Measurements from ENCODE around the gene CUX1.

CUX1 gene

GRCh38 chr7:102230593-102230992, 413.2 kb downstream of the CUX1 start:
- no peak for DNase-seq

- DNase-seq, result no peak
These were observed 415.3 kb downstream of the CUX1 start for GRCh38 chr7:102232611-102233286.

- no peak for DNase-seq
These were observed 416.7 kb downstream of the CUX1 start for GRCh38 chr7:102234131-102234530.

GRCh38 chr7:102234801-102235550, 417.6 kb downstream of the CUX1 start:
- DNase-seq, result no peak

- DNase-seq, result no peak
These were observed 418.7 kb downstream of the CUX1 start for GRCh38 chr7:102236102-102236501.

- DNase-seq, result peak; percentile 20
These were observed 419.3 kb downstream of the CUX1 start for GRCh38 chr7:102236592-102237287.

- DNase-seq, result no peak
These were observed 421.9 kb downstream of the CUX1 start for GRCh38 chr7:102239206-102239820.

- no peak for DNase-seq
These were observed 424.0 kb downstream of the CUX1 start for GRCh38 chr7:102241431-102241830.

GRCh38 chr7:102244601-102245000, 427.2 kb downstream of the CUX1 start:
- DNase-seq, result no peak

GRCh38 chr7:102248081-102248455, 430.6 kb downstream of the CUX1 start:
- DNase-seq, result no peak

GRCh38 chr7:102248456-102249395, 431.3 kb downstream of the CUX1 start:
- no peak for DNase-seq

- no peak for DNase-seq
These were observed 434.3 kb downstream of the CUX1 start for GRCh38 chr7:102251531-102252365.

- no peak for DNase-seq
These were observed 435.0 kb downstream of the CUX1 start for GRCh38 chr7:102252366-102252982.

GRCh38 chr7:102253066-102253972, 435.9 kb downstream of the CUX1 start:
- DNase-seq, result no peak

GRCh38 chr7:102253973-102254370, 436.5 kb downstream of the CUX1 start:
- DNase-seq, result no peak

- no peak for DNase-seq
These were observed 437.1 kb downstream of the CUX1 start for GRCh38 chr7:102254521-102254920.

- no peak for DNase-seq
These were observed 438.1 kb downstream of the CUX1 start for GRCh38 chr7:102255501-102255900.

- DNase-seq, result no peak
These were observed 438.5 kb downstream of the CUX1 start for GRCh38 chr7:102255916-102256315.

GRCh38 chr7:102258073-102258748, 440.8 kb downstream of the CUX1 start:
- DNase-seq, result no peak
